HTR-8/SVneo (cell line): ENCODE results near the gene AATF.
"Not testable (repeated sequence)": the region's sequence is repeated elsewhere in the genome, so short reads cannot be mapped to it uniquely, and the experiment has no call there.

Experiments used
- DNase-seq: peaks from one replicate; pipeline ENCODE4 v3.0.0; 2011; ENCODE audit warnings: low spot score, mixed read lengths; ENCODE audit not compliant: insufficient read length
- FAIRE-seq: peaks from 2 replicates; lab custom pipeline; 2011; peaks lifted over from hg19 to GRCh38; lab: Jason Lieb, UNC

The AATF gene

DNA sequence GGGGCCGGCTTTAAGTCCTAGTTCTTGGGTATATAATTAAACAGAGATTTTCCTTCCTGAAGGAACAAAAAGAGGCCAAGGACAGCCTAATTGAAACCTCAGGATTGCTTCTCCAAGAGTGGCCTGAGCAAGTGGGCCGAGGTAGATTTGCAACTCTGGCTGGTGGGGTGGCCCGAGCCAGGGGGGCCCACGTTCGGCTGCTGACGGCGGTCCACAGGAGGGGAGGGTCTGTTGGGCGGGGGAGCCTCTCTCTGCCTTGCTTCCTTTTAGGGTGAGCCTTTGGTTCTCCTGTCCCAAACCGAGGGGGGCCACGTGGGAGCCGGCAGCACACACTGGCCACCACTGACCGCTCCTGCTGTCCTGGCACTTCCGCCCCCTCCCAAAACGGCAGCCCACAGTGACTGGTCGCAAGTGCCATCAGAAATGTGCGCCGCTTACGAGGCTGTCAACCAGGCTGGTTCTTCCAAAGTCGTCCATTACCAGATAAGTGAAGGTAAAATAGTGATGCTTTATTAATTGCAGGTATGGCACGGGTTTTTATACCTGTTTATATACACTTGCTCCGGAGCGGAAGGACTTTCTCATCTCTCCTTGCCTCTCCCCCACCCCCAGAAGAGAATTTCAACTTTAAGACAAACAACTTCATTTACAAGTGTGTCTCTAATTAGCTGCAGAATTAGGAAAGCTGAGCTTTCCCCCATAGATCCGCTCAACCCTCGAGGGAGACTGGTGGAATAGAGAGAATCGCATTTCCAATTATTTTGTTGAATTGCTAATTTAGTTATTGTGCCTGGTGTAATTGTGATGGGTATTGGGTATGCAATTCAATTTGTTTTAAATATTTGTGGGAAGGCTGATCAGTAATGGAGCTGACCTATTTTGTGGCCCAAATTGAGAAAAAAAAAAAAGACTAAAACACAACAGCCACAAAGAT lies 117.8 kb downstream of the AATF start:
- FAIRE-seq: no peak

DNA sequence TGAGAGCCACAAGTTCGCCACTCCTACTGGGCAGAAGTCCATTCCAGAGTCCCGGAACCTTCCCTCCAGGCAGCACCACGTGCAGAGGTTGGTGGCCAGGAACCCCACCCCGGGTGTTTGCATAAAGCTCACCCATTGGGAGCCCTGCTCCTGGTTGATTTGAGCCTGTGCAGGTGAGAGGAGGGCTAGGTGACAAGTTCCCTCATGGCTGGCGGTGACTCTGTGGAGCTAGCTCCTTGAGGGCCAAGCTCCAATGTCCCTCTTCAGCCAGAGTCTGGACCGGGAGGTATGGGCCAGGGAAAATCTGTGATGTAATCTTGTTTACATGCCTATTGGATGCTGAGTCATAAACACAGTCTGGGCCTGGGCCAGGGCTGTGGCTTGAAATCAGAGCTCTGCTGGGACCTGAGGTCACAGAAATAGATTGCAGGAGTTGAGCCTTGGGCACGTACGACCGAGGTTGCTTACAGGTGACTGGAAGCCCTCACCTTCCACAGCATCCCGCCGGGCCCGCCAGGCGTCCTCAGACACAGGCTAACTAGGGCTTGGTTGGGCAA lies 118.9 kb downstream of the AATF start:
- no peak for FAIRE-seq
- DNase-seq: peak; percentile 93

More for the DNA sequence above, 117.8 kb downstream of the AATF start:
- no peak for DNase-seq

GRCh38 chr17:37068266-37068665 lies 119.5 kb downstream of the AATF start:
- no peak for DNase-seq
- no peak for FAIRE-seq

DNA sequence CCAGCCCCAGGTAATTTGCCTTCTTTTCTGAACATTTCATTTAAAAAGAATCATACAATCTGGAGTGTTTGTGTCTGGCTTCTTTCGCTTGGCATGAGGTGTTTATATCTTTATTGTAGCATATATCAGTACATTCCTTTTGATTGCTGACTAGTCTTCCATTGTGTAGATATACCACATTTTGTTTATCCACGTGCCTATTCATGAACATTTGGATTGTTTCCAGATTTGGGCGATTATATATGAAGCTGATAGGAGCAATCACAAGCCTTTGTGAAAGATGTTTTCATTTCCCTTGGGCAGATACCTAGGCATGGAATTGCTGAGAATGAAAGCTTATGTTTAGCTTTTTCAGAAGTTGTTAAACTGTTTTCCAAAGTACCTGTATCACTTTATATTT lies 120.3 kb downstream of the AATF start:
- no peak for FAIRE-seq
- DNase-seq: no peak

- FAIRE-seq: not testable (repeated sequence)
Measured at GRCh38 chr17:37073464-37073863, 124.7 kb downstream of the AATF start.

GRCh38 chr17:37079065-37079708 lies 130.4 kb downstream of the AATF start:
- FAIRE-seq (no peak), DNase-seq (no peak)

More at GRCh38 chr17:37073464-37073863, 124.7 kb downstream of the AATF start:
- not testable (repeated sequence) for DNase-seq

DNA sequence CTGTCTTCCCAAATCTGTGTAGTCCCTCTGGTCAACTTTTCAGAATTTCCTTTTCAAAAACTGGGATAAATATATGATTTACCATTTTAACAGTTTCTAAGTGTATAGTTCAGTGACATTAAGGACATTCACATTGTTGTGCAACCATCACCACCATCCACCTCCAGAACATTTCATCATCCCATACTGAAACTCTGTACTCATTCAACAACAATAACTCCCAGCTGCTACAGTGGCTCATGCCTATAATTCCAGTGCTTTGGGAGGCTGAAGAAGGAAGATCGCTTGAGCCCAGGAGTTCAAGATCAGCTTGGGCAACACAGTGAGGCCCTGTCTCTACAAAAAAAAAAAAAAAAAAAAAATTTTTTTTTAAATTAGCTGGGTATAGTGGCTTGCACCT lies 131.0 kb downstream of the AATF start:
- DNase-seq: no peak
- no peak for FAIRE-seq

DNA sequence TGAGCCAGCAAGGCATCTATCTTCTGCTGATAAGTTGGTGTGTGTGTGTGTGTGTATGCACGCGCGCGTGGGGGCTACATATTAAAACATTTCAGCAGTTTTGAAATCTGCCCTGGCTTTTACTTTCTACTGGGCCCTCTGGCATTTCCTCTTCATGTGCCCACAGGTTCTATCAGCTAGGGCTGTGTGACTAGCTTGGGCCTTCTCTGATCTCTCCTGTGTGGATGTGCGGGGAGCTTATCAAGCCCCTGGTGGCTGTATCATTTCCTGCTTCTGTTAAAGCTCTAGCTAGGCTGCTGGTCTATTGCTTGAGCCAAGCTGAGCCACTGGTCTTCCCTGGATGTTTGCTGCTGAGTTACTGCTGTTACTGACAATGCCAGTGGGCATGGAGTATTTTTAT lies 132.5 kb downstream of the AATF start:
- no peak for DNase-seq
- no peak for FAIRE-seq

GRCh38 chr17:37082311-37082860 lies 133.6 kb downstream of the AATF start:
- no peak for FAIRE-seq

GRCh38 chr17:37082985-37083384 lies 134.2 kb downstream of the AATF start:
- FAIRE-seq: no peak
- no peak for DNase-seq

More at GRCh38 chr17:37082311-37082860, 133.6 kb downstream of the AATF start:
- DNase-seq: no peak

GRCh38 chr17:37083456-37083855 lies 134.7 kb downstream of the AATF start:
- FAIRE-seq: no peak
- DNase-seq: no peak

DNA sequence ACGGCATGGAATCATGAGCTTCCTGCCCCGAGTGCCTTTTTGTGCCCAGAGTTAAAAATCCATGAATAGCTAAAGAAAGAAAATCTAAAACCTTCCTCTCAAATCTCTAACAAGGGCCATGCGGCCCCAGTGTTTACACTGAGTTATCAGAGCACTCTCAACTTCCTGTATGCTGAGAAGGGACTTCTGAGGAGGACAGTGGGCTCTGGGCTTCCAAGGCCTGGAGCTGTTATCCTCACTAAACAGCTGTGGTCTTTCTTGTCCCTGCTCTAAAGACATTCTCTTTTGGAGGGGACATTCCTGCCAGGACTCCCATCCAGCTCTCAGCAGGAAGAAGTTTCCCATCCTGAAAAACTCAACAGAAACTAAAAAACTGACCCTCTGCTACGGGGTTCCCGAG lies 135.6 kb downstream of the AATF start:
- FAIRE-seq: no peak
- DNase-seq: no peak

DNA sequence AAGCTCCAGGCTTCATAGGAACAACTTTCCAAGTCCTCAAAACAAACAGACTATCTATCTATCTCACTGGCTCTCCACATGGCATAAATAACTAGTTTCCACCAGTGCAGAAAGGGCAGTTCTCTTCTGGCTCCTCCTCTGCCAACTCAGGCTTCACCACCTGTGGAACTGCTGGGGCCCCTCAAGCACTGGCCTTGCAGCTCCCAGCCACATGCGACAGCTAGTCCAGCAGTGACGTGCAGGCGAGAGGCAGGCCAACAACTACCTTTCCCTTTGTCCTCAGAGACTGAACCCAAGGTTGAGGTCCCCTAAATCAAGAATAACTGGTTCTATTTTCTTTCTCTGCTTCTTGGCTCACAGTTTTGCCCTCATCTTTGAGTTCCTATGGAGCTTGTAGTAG lies 137.6 kb downstream of the AATF start:
- no peak for FAIRE-seq
- no peak for DNase-seq

GRCh38 chr17:37086948-37087347 lies 138.2 kb downstream of the AATF start:
- FAIRE-seq (no peak), DNase-seq (no peak)

GRCh38 chr17:37087683-37088082 lies 138.9 kb downstream of the AATF start:
- no peak for FAIRE-seq
- DNase-seq: no peak

- FAIRE-seq (no peak), DNase-seq (no peak)
Measured at GRCh38 chr17:37088459-37088858, 139.7 kb downstream of the AATF start.

- no peak for DNase-seq
- no peak for FAIRE-seq
Measured at GRCh38 chr17:37088913-37089312, 140.2 kb downstream of the AATF start.

DNA sequence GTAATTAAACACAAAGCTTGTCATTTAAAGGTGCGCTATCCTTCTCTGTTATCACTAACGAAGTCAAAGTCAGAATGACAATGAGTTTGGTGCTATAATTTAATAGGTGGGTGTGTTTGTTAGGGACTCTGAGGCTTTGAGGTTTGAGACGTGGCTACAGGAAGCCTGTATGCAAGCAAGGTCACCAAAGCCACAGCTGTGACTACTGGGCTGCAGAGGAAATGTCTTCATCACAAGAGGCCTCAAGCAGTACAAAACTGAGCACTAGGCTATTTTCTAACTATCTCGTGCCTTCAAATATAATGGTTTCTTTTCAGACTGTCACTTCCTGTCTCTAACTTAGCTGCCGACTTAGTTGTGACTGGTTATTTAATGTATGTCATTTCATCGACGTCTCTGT lies 141.2 kb downstream of the AATF start:
- DNase-seq: no peak
- FAIRE-seq: no peak

GRCh38 chr17:37090941-37091340 lies 142.2 kb downstream of the AATF start:
- DNase-seq: no peak
- FAIRE-seq: no peak

- FAIRE-seq (no peak), DNase-seq (no peak)
Measured at GRCh38 chr17:37092071-37092470, 143.3 kb downstream of the AATF start.

DNA sequence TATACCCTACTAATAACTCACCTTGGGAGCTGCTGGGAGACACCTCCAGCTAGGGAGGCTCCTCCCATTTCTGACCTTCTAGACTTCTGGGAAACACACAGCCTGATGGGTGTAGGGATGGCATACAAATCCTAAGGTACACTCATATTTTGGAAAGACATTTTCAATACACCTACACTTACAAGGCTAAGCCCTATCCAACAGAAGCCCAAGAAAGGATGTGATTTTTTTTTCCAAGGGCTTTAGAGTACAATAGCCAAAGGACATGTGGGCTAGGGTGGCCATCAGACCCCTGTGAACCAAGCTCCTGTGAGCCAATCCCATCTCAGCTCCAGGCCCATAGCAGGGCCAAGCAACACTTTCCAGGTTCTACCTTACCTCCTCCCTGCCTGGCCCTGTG lies 143.9 kb downstream of the AATF start:
- no peak for DNase-seq
- no peak for FAIRE-seq
